IPS DF 19.7 (cell line): ENCODE measurements around the gene RNF152.

Experiments
- DNase-seq: peaks from one replicate; pipeline ENCODE4 v3.0.0-alpha.2; 2013; ENCODE audit warnings: low read depth, low spot score

RNF152 gene

GRCh38 chr18:61892683-61893308 lies at the start of gene RNF152:
TSS of gene RNF152 (minus strand) at chr18:61893007. CDS start at chr18:61816463, 76,544 bp downstream.
- no peak for DNase-seq

GRCh38 chr18:61941948-61942471 lies 49.2 kb upstream of the RNF152 start:
- DNase-seq = no peak

GRCh38 chr18:61939046-61939674 lies 46.4 kb upstream of the RNF152 start:
- no peak for DNase-seq

- DNase-seq = no peak
Measured at GRCh38 chr18:61935362-61935761, 42.6 kb upstream of the RNF152 start.

GRCh38 chr18:61931654-61932379 lies 39.0 kb upstream of the RNF152 start:
- no peak for DNase-seq

GRCh38 chr18:61929881-61930640 lies 37.3 kb upstream of the RNF152 start:
- DNase-seq = no peak

GRCh38 chr18:61926532-61926931 lies 33.7 kb upstream of the RNF152 start:
- DNase-seq = no peak

GRCh38 chr18:61924550-61924949 lies 31.7 kb upstream of the RNF152 start:
- no peak for DNase-seq

- no peak for DNase-seq
Measured at GRCh38 chr18:61922435-61922834, 29.6 kb upstream of the RNF152 start.

- DNase-seq = no peak
Measured at GRCh38 chr18:61921621-61922235, 28.9 kb upstream of the RNF152 start.

GRCh38 chr18:61917818-61918217 lies 25.0 kb upstream of the RNF152 start:
- DNase-seq = no peak

- DNase-seq = no peak
Measured at GRCh38 chr18:61912476-61912875, 19.7 kb upstream of the RNF152 start.

GRCh38 chr18:61910101-61910500 lies 17.3 kb upstream of the RNF152 start:
- DNase-seq = no peak

GRCh38 chr18:61908661-61909060 lies 15.9 kb upstream of the RNF152 start:
- DNase-seq = no peak

- DNase-seq = no peak
Measured at GRCh38 chr18:61901323-61901986, 8.6 kb upstream of the RNF152 start.

- DNase-seq = no peak
Measured at GRCh38 chr18:61900504-61901281, 7.9 kb upstream of the RNF152 start.

- DNase-seq = no peak
Measured at GRCh38 chr18:61898640-61899101, 5.9 kb upstream of the RNF152 start.

GRCh38 chr18:61896757-61897156 lies 4.0 kb upstream of the RNF152 start:
- no peak for DNase-seq

- no peak for DNase-seq
Measured at GRCh38 chr18:61896118-61896517, 3.3 kb upstream of the RNF152 start.
